HG03378 (cell line): ENCODE data around the gene CHAD.
"Not testable (repeated sequence)": the region's sequence is repeated elsewhere in the genome, so short reads cannot be mapped to it uniquely, and the experiment has no call there.

Experiments used
- ATAC-seq: cut with Tn5 transposase; IDR thresholded peaks from one replicate; pipeline ENCODE4 v1.9.1; 2021; ENCODE audit warnings: mild to moderate bottlenecking, moderate library complexity; ENCODE audit not compliant: unreplicated experiment

Gene CHAD

GRCh38 chr17:50430821-50431618 lies 37.7 kb downstream of the CHAD start:
- no peak for ATAC-seq

- ATAC-seq, result no peak
Observed at GRCh38 chr17:50429793-50430192, 38.9 kb downstream of the CHAD start.

- ATAC-seq, result no peak
Observed at GRCh38 chr17:50428831-50429424, 39.8 kb downstream of the CHAD start.

- ATAC-seq, result not testable (repeated sequence)
Observed at GRCh38 chr17:50428126-50428525, 40.6 kb downstream of the CHAD start.

- ATAC-seq, result no peak
Observed at GRCh38 chr17:50426814-50427787, 41.6 kb downstream of the CHAD start.

GRCh38 chr17:50426472-50426782 lies 42.3 kb downstream of the CHAD start:
- ATAC-seq, result no peak

GRCh38 chr17:50425682-50426471 lies 42.8 kb downstream of the CHAD start, which contains the start of gene ACSF2:
Gene ACSF2 (plus strand): TSS chr17:50426218. CDS start chr17:50426262, 44 bp downstream.
- ATAC-seq, result no peak

- ATAC-seq, result no peak
Observed at GRCh38 chr17:50424996-50425681, 43.5 kb downstream of the CHAD start.

GRCh38 chr17:50424246-50424995 lies 44.3 kb downstream of the CHAD start:
- no peak for ATAC-seq

GRCh38 chr17:50423553-50424159 lies 45.0 kb downstream of the CHAD start:
- ATAC-seq, result no peak

GRCh38 chr17:50422738-50423137 lies 45.9 kb downstream of the CHAD start:
- no peak for ATAC-seq

- ATAC-seq, result no peak
Observed at GRCh38 chr17:50421308-50422051, 47.2 kb downstream of the CHAD start.

GRCh38 chr17:50420419-50421112 lies 48.1 kb downstream of the CHAD start:
- no peak for ATAC-seq

- ATAC-seq, result not testable (repeated sequence)
Observed at GRCh38 chr17:50419577-50419976, 49.1 kb downstream of the CHAD start.

GRCh38 chr17:50414808-50415207 lies 53.9 kb downstream of the CHAD start:
- ATAC-seq, result no peak
